Pons (tissue), 1 donor: ENCODE data around the gene NAT14.
"Not testable (repeated sequence)": the region's sequence is repeated elsewhere in the genome, so short reads cannot be mapped to it uniquely, and the experiment has no call there.

Experiments
- DNase-seq: peaks from one replicate; pipeline ENCODE4 v3.0.0-alpha.2; 2016; ENCODE audit warnings: low spot score

The NAT14 gene, protein sequence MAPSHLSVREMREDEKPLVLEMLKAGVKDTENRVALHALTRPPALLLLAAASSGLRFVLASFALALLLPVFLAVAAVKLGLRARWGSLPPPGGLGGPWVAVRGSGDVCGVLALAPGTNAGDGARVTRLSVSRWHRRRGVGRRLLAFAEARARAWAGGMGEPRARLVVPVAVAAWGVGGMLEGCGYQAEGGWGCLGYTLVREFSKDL

DNA sequence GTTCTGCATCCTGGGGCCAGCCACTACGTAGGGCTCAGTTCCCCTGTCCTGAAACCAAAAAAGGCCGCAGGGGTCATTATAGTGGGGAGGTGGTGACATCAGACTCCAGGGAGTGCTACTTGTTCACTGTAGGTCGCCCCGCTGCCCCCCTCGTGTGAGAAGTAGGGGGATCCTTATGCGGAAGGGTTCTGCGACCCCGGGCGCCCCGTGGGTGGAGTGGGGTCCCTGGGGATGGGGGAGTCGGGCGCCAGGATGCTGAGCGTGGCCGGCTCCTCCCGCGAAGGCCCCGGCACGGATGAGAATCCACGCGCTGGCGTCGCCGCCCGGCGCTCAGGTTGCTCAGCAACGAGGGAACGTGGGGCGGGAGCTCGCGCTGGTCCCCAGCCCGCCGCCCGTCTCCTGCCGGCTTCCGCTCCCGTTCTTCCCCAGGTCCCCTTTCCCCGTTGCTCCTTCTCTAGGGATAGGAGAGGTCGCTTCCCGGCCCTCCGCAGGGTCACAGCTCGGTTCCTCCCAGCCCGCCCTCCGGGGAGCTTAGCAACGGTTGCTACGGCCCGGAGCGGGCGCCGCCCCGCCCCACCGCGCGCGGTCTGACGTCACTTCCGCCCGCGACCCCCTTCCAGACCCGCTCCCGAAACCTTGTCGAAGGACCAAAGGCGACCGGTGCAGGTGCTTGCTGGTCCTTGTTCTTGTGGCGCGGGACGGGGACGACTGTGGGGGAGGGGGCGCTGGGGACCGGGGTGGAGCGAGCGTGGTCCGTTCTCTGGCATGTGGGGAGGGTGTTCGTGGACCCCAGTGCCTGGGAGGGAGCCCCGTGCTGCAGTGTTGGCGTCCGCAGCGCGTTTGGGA lies at the start of gene NAT14:
Gene NAT14, plus strand, starts transcription at position 596 of the 846 bp plus-strand sequence. CDS start 521 bp downstream, outside the sequence.
- DNase-seq: no peak

DNA sequence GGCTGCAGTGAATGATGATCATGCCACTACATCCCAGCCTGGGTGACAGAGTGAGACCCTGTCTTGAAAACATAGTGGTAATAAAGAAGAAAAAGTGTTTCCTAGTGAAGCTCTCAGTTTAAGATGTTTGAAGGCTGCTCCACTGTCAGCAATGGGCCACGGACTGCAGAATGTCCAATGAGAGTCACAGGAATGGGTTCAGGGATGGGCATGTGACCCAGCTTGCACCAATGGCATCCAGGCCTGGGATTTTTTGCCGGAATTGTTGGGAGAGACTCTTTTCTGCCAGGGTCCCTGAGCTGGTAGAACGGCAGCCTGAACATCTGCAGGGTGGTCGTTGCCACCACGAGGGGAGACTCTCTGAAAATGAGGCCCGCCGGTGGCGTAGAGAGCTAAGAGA lies 48.1 kb upstream of the NAT14 start:
- DNase-seq: no peak

DNA sequence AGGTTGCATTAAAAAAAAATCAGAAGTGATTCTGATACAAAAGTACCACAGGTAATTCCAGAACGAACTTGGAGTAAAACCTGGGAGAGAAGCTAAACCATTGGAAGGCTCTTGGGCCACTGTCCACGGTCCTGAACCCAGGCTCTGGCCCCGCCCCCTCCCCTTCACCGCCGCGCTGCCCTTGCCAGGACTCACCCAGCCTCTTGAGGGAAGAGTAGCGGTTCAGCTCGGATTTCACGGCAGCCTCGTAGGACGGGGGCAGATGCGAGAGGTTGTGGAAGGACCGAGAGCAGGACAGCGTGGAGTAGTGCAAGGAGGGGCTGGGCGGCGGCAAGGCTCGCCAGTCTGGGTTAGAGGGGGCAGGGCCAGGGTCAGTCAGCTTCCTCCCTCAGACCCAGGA lies 47.6 kb upstream of the NAT14 start:
- DNase-seq: no peak

DNA sequence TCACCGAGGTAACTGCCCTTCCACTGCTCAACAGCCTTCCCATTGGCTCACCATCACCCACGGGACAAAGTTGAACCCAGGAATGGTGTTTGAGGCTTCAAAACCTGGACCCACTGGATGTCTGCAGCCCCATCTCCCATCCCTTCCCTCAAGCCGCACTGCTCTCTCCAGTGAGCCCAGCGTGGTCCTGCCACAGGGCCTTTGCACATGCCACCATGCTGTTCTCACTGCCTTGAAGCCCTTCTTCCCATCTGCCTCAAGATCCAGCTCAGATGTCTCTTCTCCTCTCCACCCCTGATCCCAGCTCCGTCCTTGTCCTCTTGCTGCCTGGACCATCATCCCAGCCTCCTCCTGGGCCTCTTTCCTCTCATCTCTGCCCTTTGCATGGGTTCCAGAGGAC lies 45.9 kb upstream of the NAT14 start:
- no peak for DNase-seq

DNA sequence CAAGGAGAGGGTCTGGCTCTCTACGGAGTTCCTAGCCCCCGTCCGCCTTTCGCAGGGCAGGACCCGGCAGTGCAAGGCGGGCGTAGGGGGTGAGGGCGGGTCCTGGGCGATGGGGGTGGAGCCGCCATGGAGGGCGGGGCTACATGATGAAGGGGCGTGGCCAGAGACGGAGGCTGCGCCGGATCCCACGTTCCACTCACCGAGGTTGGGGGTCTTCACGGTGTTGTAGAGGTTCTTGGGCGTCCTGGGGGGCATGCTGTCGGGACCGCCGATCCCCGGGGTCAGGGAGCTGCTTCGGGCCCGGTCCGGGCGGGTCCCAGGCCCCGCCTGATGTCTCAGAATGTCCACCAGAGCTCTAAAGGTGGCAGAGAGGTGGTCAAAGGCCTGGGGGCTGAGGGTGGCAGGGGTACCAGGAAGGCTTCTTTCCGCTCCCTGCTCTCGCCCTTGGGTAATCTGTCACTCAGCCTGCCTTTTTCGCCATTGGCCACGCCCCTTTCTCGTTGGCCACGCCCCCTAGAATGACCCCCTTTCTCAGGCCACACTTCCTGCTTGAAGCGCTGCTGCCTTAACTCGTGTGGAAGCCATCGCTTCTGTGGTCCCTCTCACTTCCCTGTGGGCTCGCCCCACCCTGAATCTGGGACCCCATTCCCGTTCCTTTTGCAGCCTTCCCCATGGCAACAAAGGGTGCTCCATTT lies 44.4 kb upstream of the NAT14 start:
- no peak for DNase-seq

DNA sequence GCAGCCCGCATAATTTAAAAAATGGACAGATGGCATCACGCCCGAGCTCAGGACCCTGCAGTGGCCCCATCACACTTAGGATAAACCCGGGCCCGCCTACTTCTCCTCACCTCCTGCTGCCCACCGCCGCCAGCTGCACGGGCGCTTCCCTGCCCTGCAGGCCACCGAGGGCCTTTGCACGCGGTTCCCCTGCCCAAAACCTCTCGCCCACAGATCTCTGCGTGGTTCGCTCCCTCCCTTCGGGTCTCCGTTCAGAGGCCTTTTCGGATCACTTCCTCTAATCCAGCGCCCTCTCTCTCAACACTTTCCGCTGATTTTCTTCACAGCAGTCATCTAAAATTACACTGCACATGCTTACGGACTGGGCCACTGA lies 43.7 kb upstream of the NAT14 start:
- no peak for DNase-seq

DNA sequence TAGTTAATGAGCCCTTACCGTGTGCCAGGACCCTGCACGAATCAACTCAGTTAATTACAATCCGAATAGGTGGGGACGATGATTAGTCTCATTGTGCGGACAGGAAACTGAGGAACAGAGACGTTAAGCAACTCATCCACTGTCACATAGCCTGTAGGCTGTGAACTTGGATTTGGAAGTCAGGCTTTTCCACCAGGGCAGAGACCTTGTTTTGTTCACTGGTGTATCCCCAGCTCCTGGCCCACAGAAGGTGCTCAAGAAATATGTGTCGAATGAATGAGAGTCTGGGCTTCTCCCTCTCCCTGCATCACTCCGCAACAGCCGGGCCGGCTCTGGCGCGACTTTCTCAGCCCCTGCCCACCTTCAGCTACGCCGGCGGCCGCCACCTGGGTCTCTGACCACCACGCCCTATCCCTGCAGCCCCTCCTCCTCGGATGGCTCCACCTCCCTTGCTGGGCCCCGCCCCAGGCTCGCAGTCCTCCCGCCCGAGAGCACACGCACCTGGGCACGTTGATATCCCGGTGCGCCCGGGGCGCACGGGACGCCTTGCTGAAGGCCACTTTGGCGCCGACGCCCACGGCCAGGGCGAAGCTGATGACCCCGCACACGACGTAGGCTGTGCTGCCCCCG lies 43.2 kb upstream of the NAT14 start:
- DNase-seq: no peak

DNA sequence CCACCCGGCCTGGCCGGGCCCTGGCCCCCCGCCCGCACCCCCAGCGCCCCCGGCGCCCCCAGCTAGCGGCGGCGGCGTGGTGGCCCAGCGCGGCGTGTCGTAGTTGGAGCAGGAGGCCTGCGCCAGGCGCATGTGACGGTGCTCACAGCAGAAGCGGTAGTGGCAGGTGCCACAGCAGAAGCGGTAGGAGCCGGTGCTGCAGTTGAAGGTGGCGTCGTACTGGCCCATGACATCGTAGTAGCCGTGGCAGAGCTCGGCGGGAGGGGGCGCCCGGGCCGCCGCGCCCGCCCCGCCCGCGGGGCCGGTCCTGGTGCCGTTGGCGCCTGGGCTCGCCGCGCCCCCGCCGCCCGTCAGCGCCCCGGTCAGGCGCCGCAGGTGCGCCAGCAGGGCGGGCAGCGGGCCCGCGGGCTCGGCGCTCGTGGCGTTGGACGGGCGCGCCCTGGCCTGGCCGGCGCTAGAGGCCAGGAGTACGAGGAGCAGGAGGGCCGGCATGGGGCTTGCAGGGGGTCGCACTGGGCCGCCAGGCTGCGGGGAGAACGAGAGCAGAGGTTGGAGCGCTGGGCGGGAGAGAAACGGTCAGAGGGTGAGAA lies 42.5 kb upstream of the NAT14 start:
- DNase-seq: no peak

DNA sequence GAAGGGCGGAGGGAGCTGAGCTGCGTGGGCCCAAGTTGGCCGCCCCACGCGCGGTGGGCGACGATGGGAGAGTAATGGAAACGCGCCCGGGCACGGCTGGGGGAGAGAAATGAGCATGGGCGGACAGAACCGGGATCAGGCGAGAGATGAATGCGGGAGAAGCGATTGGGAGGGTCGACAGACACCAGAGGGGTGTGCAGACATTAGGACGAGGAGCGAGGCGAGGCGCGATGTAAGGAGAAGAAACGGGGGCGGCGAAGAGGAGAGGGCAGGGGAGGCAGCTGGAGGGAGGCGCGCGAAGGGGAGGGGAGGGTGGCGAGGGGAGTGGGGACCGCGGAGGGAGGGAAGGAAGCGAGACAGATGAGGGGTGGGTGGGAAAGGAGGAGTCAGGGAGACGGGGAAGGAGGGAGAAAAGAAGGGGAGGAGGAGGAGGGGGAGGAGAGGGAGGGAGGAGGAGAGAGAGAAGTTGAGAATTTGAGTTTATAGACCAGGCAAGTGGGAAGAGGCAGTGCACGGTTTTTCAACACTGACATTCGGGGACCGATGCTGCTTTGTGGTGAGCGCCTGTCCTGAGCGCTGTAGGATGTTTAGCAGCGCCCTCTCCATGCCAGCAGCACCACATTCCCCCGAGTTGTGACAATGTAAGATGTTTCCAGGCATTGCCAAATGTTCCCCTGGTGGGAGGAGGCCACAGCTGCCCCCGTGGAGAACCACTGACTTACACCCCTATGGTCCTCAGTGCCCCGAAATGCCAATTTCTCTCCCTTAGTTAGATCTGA lies 41.8 kb upstream of the NAT14 start, which contains the start of gene SHISA7:
Gene SHISA7, minus strand, starts transcription at position 256 of the 779 bp plus-strand sequence. CDS start 437 bp downstream, outside the sequence.
- DNase-seq: peak; percentile 66

DNA sequence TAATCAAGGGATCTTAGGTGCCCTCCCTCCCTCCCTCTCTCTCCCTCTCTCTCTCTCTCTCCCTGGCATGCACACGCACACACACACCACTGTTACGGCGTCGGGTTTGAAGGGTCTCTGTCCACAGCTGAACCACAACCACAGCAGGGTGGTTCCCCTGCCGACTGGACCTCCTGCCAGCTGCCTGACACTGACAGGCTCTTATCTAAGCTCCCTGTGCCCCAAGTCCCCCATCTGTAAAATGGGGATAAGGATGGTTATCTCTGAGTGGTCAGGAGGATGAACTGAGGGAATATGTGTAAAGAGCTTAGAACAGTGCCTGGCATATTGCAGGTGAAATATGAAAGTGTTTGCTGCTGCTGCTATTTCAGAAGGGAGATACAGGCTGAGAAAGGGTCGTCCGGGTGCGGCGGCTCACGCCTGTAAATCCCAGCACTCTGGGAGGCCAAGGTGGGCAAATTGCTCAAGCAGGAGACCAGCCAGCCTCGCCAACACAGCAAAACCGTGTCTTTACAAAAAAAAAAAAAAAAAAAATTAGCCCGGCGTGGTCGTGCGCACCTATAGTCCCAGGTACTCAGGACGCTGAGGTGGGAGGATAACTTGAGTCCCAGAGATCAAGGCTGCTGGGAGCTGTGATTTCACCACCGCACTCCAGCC lies 41.0 kb upstream of the NAT14 start:
- no peak for DNase-seq

DNA sequence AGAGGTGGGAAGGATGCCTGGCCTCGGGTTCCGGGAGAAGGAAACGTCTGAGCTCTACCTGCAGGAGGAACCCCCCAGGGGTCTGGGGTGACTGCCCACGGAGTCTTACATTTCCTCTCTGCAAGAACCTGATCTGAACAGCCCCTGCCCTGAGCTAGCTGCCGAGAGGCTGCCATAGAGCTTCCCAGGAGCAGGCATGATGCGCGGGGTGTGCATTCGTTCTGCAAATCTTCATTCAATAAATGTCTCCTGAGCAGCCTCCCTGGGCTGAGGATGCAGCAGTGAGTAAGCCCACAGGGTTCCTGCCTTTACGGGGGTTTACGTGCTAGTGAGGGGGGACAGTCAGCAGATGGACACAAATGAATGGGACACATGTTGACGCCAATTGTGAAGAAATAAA lies 40.3 kb upstream of the NAT14 start:
- no peak for DNase-seq

DNA sequence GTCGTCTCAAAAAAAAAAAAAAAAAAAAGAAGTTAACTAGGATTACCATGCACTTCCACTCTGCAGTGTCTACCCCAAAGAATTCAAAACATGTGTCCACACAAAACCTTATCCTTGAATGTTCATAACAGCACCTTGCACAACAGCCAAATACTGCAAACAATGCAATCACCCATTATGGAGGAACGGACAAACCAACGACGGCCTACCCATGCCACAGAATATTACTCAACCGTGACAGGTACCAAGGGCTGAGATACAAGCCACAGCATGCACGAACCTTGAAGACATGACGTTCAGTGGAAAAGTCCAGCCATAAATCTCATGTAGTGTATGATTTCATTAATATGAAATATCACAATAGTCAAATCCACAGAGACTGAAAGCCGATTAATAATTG lies 38.9 kb upstream of the NAT14 start:
- DNase-seq: no peak

DNA sequence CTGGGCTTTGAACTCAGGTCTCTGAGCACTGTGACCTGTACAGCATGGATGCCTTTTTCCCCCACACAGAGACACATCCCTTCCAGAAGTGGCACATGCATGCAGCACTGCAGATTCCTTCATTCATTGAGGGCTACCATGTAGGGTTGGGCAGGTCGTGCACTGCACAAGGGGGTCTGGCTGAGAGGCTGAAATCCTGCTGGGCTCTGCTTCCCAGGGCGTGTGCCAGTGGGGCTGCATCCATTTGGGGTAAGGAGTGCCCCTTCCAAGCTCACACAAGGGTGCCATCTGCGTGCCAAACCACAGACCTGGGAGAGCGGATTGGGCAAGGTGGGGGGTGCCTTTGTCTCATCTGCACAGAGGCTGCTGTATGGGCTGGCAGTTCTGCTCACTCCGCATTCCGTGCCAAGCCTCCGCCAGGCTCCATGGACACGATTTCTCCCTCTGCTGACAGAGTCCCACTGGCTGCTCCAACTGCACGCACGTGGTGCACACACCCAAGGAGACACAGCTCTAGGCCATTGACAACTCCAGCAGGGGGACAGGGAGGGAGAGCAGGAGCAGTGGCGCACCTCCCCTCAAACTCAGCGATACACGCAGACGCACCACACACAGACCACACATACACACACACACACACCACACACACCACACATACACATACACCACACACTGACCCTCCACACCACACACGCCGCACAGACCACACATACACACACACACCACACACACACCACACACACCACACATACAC lies 37.4 kb upstream of the NAT14 start:
- DNase-seq: peak; percentile 85

DNA sequence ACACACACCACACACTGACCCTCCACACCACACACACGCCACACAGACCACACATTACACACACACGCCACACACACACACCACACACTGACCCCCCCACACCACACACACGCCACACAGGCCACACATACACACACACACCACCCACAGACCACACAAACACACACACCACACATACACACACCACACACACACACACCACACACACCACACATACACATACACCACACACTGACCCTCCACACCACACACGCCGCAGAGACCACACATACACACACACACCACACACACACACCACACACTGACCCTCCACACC lies 36.9 kb upstream of the NAT14 start:
- not testable (repeated sequence) for DNase-seq

DNA sequence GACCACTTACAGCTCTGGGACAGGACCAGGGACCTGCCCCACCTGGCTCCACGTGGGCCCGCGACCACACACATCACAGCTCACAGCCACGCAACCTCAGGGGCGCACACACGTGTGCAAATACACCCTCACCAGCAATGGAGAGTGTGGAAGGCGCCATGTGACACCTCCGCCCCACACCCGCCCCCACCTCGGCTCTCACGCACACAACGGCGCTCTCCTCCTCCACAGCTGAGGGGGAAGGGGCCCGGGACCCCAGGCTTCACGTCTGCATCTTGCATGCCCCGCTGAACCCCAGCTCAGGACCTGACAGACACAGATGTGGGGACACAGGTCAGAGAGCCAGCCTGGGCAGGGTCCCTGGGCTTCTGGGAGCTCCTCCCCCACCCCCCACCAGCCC lies 35.5 kb upstream of the NAT14 start:
- no peak for DNase-seq

DNA sequence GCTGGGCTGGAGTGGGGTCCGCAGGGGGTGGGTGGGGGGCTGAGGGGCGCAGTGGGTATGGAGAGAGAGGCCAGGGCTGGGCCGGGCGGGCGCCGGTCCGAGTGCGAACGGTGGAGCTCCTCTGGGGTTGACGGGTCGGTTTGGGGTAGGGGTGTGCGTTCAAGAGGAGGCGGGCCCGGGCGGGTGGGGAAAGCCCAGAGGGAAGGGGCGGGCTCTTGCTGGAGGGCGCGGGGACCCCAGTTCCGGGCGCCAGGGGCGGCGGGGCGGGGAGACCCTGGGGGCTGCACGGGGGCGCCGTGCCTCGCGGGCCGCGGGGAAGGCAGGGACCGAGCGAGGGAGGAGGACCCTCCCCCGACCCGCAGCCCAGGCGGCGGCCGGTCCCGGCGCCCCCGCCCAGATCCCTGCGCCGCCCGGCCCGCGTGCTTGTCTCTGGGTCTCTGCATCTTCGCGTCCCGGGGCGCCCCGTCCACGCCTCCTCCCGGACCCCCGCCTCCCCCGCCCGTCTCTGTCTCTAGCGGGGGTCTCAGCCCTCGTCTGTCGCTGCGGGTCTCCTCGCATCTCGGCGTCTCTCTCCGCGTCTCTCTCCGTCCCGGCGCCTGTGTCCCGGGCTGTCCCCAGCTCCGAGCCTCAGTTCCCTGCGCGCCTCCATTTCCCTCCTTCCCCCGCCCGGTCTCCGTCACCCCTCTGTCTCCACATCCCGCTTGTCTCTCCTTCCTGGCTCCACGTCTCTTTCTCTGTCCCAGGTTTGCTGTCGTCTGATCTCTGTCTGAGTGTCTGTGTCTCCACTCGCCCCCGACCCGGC lies 33.6 kb upstream of the NAT14 start:
- DNase-seq: no peak

DNA sequence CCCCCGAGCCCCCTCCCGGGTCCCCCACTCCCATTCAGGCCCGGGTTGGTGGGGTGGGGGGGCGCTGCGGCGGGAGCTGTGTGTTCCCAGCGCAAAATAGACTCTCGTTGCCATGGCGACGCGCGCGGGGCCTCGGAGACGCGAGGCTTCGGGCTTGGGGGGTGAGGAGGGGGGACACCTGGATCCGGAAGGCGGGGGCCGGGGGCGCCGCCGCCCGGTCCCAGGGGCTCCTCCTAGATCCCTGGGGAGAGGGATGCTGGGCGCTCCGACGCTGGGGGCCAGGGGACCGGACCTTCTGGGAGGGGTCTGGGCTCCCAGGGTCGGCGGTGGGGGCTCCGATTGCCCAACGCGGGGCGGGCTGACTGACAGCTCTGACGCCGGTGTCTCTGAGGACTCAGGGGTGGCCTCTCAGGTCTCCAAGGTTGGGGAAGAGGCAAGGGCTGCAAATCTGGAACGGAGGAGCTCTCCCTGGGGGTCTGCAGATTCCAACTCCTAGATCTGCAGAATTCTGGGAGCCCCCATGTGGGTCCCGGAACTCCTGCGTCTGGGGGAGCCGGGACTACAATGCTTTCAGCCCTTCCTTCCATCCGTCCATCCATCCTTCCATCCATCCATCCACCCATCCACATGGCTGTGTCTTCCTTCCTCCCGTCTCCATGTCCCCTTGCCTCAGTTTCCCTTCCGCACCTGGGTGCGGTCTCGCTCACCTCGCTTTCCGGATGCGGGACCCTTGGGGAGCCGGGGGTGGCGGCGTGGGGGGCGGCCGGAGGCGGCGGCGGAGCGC lies 32.8 kb upstream of the NAT14 start:
- DNase-seq: no peak

DNA sequence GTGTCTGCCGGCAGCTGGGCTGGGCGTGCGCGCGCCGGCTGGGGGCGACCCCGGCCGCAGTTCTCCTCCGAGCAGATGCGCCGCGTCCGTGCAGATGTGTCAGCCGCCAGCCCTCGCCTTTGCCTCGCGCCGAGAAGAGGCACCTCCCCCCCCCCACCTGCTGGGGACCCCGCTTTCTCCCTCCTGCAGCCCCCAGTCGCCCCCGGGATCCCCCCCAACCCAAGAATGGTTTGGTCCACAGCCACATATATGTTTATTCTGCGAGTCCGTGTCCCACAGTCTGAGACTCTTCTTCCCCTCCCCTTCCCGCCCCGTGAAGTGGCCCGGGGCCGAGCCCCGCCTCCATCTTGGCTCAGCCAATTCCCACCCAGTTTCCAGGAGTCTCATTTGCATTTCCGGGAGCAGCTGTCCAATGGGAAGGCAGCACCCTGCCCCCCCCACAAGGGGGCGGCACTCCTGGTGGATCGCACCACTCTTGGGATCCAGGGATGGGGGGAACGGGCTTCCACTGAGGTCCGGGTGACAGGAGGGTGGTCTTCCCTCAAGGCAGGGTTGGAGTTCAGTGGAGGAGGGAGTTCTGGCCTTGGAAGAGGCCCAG lies 32.1 kb upstream of the NAT14 start:
- DNase-seq: peak; percentile 98
